ENCODE data around the gene COL15A1.
"Not testable (repeated sequence)": the region's sequence is repeated elsewhere in the genome, so short reads cannot be mapped to it uniquely, and the experiment has no call there.

Gene COL15A1

GRCh38 chr9:99002706-99003105 lies 59.0 kb downstream of the COL15A1 start:
- Histone ChIP-seq H3K9me3 (no peaks in the 10 kb centered on the region), H3K4me3 (no peak overlapping the region)
- in situ Hi-C loops (cut with MboI; ENCODE audit: low sequenced_read_pairs) = no loop called here

GRCh38 chr9:99003308-99003707 lies 59.6 kb downstream of the COL15A1 start:
- no peak for DNase-seq (ENCODE audit: low spot score in 2 of 2)
- no peak overlapping the region for H3K4me3 ChIP-seq
- no peaks in the 10 kb centered on the region for H3K36me3 ChIP-seq (replicated peaks)
- H3K4me1 ChIP-seq = no peaks in the 10 kb centered on the region
- H3K27me3 ChIP-seq (ENCODE audit: low read depth) = peaks cover 3% of the 10 kb centered on the region; the same call in 1 of the 2 replicates
- no peaks in the 10 kb centered on the region for H3K9me3 ChIP-seq
- in situ Hi-C loops (cut with MboI; ENCODE audit: low sequenced_read_pairs) = no loop called here

More at GRCh38 chr9:99002706-99003105, 59.0 kb downstream of the COL15A1 start:
- Histone ChIP-seq H3K36me3 (replicated peaks) (no peaks in the 10 kb centered on the region), H3K27me3 (ENCODE audit: low read depth) (peaks cover 4% of the 10 kb centered on the region; the same call in 1 of the 2 replicates), H3K4me1 (no peaks in the 10 kb centered on the region)
- no peak for DNase-seq (ENCODE audit: low spot score in 2 of 2)

DNA sequence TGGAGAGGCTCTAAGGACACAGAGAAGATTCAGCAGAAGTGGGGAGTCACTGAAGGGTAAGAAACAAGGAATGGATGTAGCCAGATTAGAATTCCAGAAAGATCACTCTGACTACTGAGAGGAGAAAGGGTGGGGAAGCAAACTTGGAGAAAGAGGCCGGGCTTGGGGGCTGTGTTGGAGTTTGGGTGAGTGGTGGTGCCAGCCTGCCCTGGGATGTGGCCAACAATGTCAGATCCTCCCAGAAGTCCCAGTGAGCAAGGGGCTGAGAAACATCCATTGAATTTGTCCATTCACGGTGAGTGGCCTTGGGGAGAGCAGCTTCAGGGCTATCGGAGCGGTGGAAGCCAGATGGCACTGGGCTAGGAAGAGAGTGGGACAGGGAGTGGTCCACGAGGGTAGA lies 60.4 kb downstream of the COL15A1 start:
- in situ Hi-C loops (cut with MboI; ENCODE audit: low sequenced_read_pairs) = no loop called here
- H3K4me1 ChIP-seq = no peaks in the 10 kb centered on the region
- H3K4me3 ChIP-seq = no peak overlapping the region
- DNase-seq (ENCODE audit: low spot score in 2 of 2) = no peak
- H3K9me3 ChIP-seq = no peaks in the 10 kb centered on the region
- no peaks in the 10 kb centered on the region for H3K36me3 ChIP-seq (replicated peaks)
- no peaks in the 10 kb centered on the region for H3K27me3 ChIP-seq (ENCODE audit: low read depth)

DNA sequence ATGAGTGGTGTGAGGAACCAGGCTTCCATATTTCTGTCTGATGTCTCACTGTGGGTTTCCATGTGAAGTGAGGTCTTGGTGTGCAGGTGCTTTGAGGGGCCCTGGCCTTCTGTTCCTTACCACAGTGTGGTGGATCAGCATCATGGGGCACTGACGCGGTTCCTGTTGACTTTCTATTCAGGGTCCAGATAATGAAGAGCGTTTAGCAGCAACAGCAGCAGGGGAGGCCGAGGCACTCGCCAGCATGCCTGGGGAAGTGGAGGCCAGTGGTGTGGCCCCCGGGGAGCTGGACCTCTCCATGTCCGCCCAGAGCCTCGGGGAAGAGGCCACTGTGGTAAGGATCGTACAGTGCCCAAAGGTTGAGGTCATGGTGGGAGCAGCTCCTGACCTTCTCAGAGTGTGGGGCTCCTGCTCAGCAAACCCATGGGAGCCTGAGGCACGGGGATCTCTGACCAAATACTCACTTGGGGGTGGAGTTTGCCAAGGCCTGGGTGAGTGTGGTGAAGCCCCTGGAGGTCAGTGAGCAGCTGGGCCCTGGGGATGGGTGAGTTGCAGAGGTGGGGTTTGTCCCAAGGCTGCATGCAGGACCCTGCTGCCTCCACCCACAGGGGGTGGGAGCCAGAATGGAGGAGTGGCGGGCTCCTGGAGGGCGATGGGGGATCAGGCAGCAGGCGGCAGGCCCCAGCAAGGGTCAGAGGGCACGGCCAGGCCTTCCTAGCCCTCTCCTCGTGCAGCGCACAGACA lies 61.2 kb downstream of the COL15A1 start:
- Histone ChIP-seq H3K4me1 (no peaks in the 10 kb centered on the region), H3K27me3 (ENCODE audit: low read depth) (no peaks in the 10 kb centered on the region), H3K9me3 (no peaks in the 10 kb centered on the region), H3K36me3 (replicated peaks) (no peaks in the 10 kb centered on the region), H3K4me3 (no peak overlapping the region)
- in situ Hi-C loops (cut with MboI; ENCODE audit: low sequenced_read_pairs) = no loop called here
- DNase-seq (ENCODE audit: low spot score in 2 of 2) = no peak

GRCh38 chr9:99005651-99006050 lies 61.9 kb downstream of the COL15A1 start:
- H3K4me3 ChIP-seq = no peak overlapping the region
- no peaks in the 10 kb centered on the region for H3K36me3 ChIP-seq (replicated peaks)
- DNase-seq (ENCODE audit: low spot score in 2 of 2) = no peak
- H3K9me3 ChIP-seq = peaks cover 2% of the 10 kb centered on the region; the same call in 1 of the 2 replicates
- H3K27me3 ChIP-seq (ENCODE audit: low read depth) = no peaks in the 10 kb centered on the region
- no peaks in the 10 kb centered on the region for H3K4me1 ChIP-seq
- in situ Hi-C loops (cut with MboI; ENCODE audit: low sequenced_read_pairs) = no loop called here

- no peaks in the 10 kb centered on the region for H3K27me3 ChIP-seq (ENCODE audit: low read depth)
- in situ Hi-C loops (cut with MboI; ENCODE audit: low sequenced_read_pairs) = no loop called here
- no peak for DNase-seq (ENCODE audit: low spot score in 2 of 2)
- no peaks in the 10 kb centered on the region for H3K36me3 ChIP-seq (replicated peaks)
- no peaks in the 10 kb centered on the region for H3K4me1 ChIP-seq
- H3K4me3 ChIP-seq = no peak overlapping the region
- H3K9me3 ChIP-seq = peaks cover 4% of the 10 kb centered on the region; the same call in 1 of the 2 replicates
Observed at GRCh38 chr9:99006511-99006910, 62.8 kb downstream of the COL15A1 start.

DNA sequence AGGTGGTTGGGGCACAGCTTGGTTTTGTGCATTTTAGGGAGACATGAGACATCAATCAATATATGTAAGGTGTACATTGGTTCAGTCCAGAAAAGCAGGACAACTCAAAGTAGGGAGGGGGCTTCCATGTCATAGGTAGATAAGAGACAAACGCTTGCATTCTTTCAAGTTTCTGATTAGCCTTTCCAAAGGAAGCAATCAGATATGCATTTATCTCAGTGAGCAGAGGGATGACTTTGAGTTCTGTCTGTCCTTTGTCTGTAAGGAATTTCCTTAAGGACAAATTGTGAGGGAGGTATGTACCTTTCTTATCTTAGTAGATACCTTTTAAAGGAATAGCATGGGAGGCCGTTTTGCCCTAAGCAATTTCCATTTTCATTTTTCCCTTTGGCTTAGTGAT lies 63.3 kb downstream of the COL15A1 start:
- DNase-seq (ENCODE audit: low spot score in 2 of 2) = no peak
- in situ Hi-C loops (cut with MboI; ENCODE audit: low sequenced_read_pairs) = no loop called here
- Histone ChIP-seq H3K27me3 (ENCODE audit: low read depth) (no peaks in the 10 kb centered on the region), H3K4me3 (no peak overlapping the region), H3K9me3 (peaks cover 8% of the 10 kb centered on the region), H3K4me1 (no peaks in the 10 kb centered on the region), H3K36me3 (replicated peaks) (no peaks in the 10 kb centered on the region)

- no peak for DNase-seq (ENCODE audit: low spot score in 2 of 2)
- peaks cover 13% of the 10 kb centered on the region for H3K9me3 ChIP-seq
- no peaks in the 10 kb centered on the region for H3K27me3 ChIP-seq (ENCODE audit: low read depth)
- H3K36me3 ChIP-seq (replicated peaks) = no peaks in the 10 kb centered on the region
- H3K4me1 ChIP-seq = no peaks in the 10 kb centered on the region
- in situ Hi-C loops (cut with MboI; ENCODE audit: low sequenced_read_pairs) = no loop called here
- H3K4me3 ChIP-seq = no peak overlapping the region
Observed at GRCh38 chr9:99008203-99008602, 64.5 kb downstream of the COL15A1 start.

DNA sequence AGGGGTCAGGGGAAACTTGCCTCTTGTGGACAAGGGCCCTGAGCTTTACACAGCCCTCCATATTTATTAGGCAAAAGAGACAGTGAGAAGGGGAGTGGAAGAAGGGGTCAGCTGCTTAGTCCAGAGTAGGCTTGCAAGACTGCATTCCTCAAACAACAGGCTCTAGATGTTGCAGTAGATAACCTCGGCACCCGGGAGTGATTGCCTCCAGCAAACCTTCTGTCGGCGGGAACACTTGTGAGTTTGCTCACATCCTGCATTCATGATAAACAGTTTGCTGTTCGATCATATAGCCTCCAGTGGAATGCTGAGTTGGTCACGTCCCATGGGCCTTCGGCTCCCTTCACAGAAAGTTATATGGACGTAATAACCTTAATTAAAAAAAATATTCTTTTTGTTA lies 66.7 kb downstream of the COL15A1 start:
- DNase-seq (ENCODE audit: low spot score in 2 of 2); H3K36me3 ChIP-seq (replicated peaks); H3K4me1 ChIP-seq; H3K27me3 ChIP-seq (ENCODE audit: low read depth); in situ Hi-C loops (cut with MboI; ENCODE audit: low sequenced_read_pairs); H3K4me3 ChIP-seq: not testable (repeated sequence)
- H3K9me3 ChIP-seq = peaks cover 13% of the 10 kb centered on the region

DNA sequence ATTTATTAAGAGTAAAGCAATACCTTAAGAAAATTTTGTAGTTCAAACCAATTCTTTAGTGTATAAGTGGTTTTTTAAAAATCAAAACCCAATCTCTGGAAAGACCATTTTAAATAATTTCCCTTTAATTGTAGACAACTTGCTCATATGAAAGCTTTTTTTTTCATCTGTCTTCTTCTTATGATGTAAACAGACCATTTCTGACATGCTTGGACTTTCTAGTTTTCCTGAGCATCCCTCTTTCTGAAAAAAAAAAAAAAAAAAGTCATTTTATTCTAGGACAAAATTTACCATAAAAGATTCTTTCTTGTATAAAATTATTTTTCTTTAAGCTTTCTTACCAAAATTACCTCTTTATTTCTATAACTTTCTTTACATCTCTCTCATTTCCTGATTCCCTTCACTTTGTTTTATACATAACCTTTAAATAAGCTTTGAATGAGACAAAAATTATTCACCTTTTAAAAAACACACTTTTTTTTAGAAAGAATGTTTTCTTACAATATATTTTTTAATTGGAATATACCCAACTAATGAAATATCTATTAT lies 67.5 kb downstream of the COL15A1 start:
- H3K36me3 ChIP-seq (replicated peaks) = no peaks in the 10 kb centered on the region
- no peaks in the 10 kb centered on the region for H3K27me3 ChIP-seq (ENCODE audit: low read depth)
- DNase-seq (ENCODE audit: low spot score in 2 of 2) = no peak
- no peaks in the 10 kb centered on the region for H3K4me1 ChIP-seq
- H3K4me3 ChIP-seq = no peak overlapping the region
- in situ Hi-C loops (cut with MboI; ENCODE audit: low sequenced_read_pairs) = no loop called here
- H3K9me3 ChIP-seq = peaks cover 13% of the 10 kb centered on the region

DNA sequence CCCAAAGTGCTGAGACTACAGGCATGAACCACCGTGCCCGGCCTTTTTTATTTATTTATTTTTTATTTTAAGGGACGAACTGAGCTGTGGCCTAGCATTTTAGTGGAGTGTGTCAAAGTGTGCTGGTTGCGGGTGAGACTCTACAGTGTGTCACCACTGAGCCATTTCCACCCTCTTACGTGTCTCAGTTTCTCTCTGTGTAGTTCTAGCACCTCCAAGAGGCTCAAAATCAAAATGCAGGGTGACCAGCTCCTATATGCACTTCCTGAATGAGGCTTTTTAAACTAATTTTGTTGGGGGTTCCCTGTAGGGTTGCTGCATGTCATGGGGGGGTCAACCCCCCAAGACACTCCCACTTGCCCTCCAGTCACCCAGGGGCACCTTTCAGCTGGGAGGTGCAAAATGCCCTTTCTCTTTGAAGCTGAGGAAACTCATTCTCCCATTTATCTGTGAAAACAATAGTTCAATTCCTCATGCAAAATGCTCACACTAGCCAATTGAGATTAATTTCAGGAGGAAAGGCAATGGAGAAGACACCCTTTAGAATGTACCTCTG lies 69.3 kb downstream of the COL15A1 start:
- H3K9me3 ChIP-seq = peaks cover 13% of the 10 kb centered on the region
- DNase-seq (ENCODE audit: low spot score in 2 of 2) = no peak
- in situ Hi-C loops (cut with MboI; ENCODE audit: low sequenced_read_pairs) = no loop called here
- H3K4me3 ChIP-seq = no peak overlapping the region
- no peaks in the 10 kb centered on the region for H3K27me3 ChIP-seq (ENCODE audit: low read depth)
- no peaks in the 10 kb centered on the region for H3K4me1 ChIP-seq
- H3K36me3 ChIP-seq (replicated peaks) = no peaks in the 10 kb centered on the region

- Histone ChIP-seq H3K36me3 (replicated peaks) (no peaks in the 10 kb centered on the region), H3K9me3 (peaks cover 13% of the 10 kb centered on the region), H3K4me3 (no peak overlapping the region), H3K4me1 (no peaks in the 10 kb centered on the region), H3K27me3 (ENCODE audit: low read depth) (no peaks in the 10 kb centered on the region)
- no peak for DNase-seq (ENCODE audit: low spot score in 2 of 2)
- in situ Hi-C loops (cut with MboI; ENCODE audit: low sequenced_read_pairs) = no loop called here
Observed at GRCh38 chr9:99013550-99013949, 69.8 kb downstream of the COL15A1 start.

DNA sequence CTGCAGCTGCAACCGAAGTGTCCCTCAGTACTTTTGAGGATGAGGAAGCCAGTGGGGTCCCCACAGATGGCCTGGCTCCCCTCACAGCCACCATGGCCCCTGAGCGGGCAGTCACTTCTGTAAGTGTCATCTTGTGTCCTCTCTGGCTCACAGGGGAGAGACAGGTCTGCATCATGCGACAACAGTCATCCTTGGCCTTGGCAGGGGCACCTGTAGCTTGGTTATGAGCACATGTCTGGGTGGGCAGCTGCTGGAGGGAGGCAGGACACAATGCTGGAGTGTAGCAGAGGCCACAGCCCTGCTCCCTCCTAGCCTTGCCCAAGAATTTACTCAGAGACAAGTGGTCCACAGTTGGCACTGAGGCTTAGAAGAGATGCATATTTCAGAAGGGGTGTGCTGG lies 71.7 kb downstream of the COL15A1 start:
- in situ Hi-C loops (cut with MboI; ENCODE audit: low sequenced_read_pairs) = no loop called here
- no peaks in the 10 kb centered on the region for H3K36me3 ChIP-seq (replicated peaks)
- H3K27me3 ChIP-seq (ENCODE audit: low read depth) = no peaks in the 10 kb centered on the region
- H3K4me3 ChIP-seq = no peak overlapping the region
- H3K4me1 ChIP-seq = no peaks in the 10 kb centered on the region
- H3K9me3 ChIP-seq = peaks cover 13% of the 10 kb centered on the region
- no peak for DNase-seq (ENCODE audit: low spot score in 2 of 2)

DNA sequence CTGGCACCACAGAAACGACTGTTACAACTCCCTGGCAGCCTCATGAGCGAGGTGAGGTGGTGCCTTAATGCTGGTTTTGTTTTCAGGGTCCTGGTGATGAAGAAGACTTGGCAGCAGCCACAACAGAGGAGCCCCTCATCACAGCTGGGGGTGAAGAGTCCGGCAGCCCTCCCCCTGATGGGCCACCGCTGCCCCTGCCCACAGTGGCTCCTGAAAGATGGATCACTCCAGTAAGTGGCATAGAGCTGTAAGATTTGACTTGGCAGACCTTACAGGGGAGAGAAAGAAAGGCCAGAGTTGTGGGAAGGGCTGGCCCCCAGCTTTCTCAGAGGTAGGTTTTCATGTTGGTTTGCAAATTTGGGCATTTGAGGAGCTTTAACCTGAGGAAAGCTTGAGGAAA lies 72.2 kb downstream of the COL15A1 start:
- H3K27me3 ChIP-seq (ENCODE audit: low read depth) = no peaks in the 10 kb centered on the region
- DNase-seq (ENCODE audit: low spot score in 2 of 2) = no peak
- H3K4me3 ChIP-seq = no peak overlapping the region
- in situ Hi-C loops (cut with MboI; ENCODE audit: low sequenced_read_pairs) = no loop called here
- no peaks in the 10 kb centered on the region for H3K36me3 ChIP-seq (replicated peaks)
- H3K4me1 ChIP-seq = no peaks in the 10 kb centered on the region
- peaks cover 9% of the 10 kb centered on the region for H3K9me3 ChIP-seq
